ENCODE results near the gene NPAS2.

The NPAS2 gene

DNA sequence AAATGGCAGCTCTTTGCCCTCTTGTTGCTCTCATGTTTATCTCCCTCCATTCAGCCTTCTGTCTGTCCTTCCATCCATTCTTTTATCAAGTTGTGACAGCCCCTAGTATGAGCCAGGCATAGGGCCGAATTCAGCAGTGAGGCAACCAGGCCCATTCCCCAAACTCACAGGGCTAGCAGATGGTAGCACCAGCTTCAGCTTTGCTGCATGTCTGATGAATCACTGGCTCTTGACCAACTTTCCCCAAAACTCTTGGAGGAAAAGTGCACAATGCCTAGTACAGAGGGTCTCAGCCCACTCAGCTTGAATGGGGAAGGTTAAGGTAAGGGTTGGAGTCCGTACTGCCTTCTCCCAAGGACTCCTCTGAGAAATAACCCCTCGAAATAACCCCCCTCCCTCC lies 35.7 kb downstream of the NPAS2 start:
- Histone ChIP-seq H3K36me3 (replicated peaks; ENCODE audit: insufficient read depth, low read length) (no peaks in the 10 kb centered on the region), H3K27me3 (replicated peaks; ENCODE audit: insufficient read depth, low read length) (no peaks in the 10 kb centered on the region), H4K20me1 (ENCODE audit: insufficient read depth, low read length) (no peaks in the 10 kb centered on the region), H3K79me2 (ENCODE audit: low read length) (no peaks in the 10 kb centered on the region), H3K9me2 (replicated peaks; ENCODE audit: insufficient read depth, low read length) (no peaks in the 10 kb centered on the region), H3K27ac (ENCODE audit: low read length) (no peak overlapping the region), H3K9ac (ENCODE audit: low read length) (no peak overlapping the region), H3F3A (ENCODE audit: insufficient read depth, low read length) (no peaks in the 10 kb centered on the region), H3K9me3 (replicated peaks; ENCODE audit: insufficient read depth, low read length) (no peaks in the 10 kb centered on the region), H2AFZ (ENCODE audit: low read length) (no peak overlapping the region), H3K4me2 (ENCODE audit: low read depth, low read length) (no peak overlapping the region), H3K4me1 (ENCODE audit: low read length) (no peaks in the 10 kb centered on the region), H3K4me3 (ENCODE audit: low read length) (no peak overlapping the region)
- DNase-seq: no peak
- no peak for TF ChIP-seq EZH2phosphoT487 (IDR thresholded peaks at IDR 0.05; ENCODE audit: low read length)
- TF ChIP-seq EZH2 (optimal IDR thresholded peaks at IDR 0.05; ENCODE audit: low read depth, low read length): no peak
- TF ChIP-seq, protein P1, sequence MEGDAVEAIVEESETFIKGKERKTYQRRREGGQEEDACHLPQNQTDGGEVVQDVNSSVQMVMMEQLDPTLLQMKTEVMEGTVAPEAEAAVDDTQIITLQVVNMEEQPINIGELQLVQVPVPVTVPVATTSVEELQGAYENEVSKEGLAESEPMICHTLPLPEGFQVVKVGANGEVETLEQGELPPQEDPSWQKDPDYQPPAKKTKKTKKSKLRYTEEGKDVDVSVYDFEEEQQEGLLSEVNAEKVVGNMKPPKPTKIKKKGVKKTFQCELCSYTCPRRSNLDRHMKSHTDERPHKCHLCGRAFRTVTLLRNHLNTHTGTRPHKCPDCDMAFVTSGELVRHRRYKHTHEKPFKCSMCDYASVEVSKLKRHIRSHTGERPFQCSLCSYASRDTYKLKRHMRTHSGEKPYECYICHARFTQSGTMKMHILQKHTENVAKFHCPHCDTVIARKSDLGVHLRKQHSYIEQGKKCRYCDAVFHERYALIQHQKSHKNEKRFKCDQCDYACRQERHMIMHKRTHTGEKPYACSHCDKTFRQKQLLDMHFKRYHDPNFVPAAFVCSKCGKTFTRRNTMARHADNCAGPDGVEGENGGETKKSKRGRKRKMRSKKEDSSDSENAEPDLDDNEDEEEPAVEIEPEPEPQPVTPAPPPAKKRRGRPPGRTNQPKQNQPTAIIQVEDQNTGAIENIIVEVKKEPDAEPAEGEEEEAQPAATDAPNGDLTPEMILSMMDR (IDR thresholded peaks at IDR 0.05; ENCODE audit: low read length): no peak

DNA sequence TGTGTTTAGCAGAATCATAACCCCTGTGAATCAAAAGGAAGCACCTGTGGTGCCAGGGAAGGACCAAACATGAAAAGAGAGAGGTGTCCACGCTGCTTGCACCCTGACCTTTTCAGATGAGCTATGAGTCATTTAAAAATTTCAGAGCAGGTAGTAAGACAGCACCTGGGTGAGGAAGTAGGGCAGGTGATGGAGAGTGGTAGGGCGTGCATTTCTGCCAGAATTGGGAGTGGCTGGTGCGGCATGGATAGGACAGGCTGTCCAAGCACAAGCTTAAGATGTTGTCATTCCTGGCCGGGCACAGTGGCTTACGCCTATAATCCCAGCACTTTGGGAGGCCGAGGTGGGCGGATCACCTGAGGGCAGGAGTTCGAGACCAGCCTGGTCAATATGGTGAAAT lies 36.8 kb downstream of the NPAS2 start:
- H2AFZ ChIP-seq (ENCODE audit: low read length): no peak overlapping the region
- no peaks in the 10 kb centered on the region for H3K9me3 ChIP-seq (replicated peaks; ENCODE audit: insufficient read depth, low read length)
- H3K4me3 ChIP-seq (ENCODE audit: low read length): no peak overlapping the region
- H3F3A ChIP-seq (ENCODE audit: insufficient read depth, low read length): no peaks in the 10 kb centered on the region
- no peak overlapping the region for H3K9ac ChIP-seq (ENCODE audit: low read length)
- H3K27ac ChIP-seq (ENCODE audit: low read length): no peak overlapping the region
- H3K36me3 ChIP-seq (replicated peaks; ENCODE audit: insufficient read depth, low read length): no peaks in the 10 kb centered on the region
- no peaks in the 10 kb centered on the region for H3K79me2 ChIP-seq (ENCODE audit: low read length)
- no peaks in the 10 kb centered on the region for H4K20me1 ChIP-seq (ENCODE audit: insufficient read depth, low read length)
- H3K27me3 ChIP-seq (replicated peaks; ENCODE audit: insufficient read depth, low read length): no peaks in the 10 kb centered on the region
- no peak for DNase-seq
- H3K9me2 ChIP-seq (replicated peaks; ENCODE audit: insufficient read depth, low read length): no peaks in the 10 kb centered on the region
- no peak overlapping the region for H3K4me2 ChIP-seq (ENCODE audit: low read depth, low read length)
- TF ChIP-seq, protein P1 (IDR thresholded peaks at IDR 0.05; ENCODE audit: low read length): no peak
- H3K4me1 ChIP-seq (ENCODE audit: low read length): no peaks in the 10 kb centered on the region

DNA sequence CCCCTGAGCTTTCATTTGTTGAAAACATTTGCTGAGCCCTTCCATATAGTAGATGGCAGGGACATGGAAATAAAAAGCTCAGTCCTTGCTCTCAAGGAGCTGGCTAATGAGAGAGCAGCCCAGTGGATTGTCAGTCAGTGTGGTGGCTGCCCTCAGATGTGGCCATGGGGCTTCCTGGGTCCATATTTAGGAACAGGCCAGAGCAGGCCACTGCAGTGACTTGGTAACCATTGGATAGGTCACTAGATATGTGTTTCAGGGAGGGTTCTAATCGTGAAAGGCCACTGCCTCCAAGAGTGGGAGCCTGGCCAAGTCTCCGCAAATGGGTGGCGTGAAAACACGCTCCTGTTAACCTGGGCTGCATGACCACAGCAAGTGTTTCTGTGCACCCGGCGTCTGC lies 37.4 kb downstream of the NPAS2 start:
- Histone ChIP-seq H3K9ac (ENCODE audit: low read length) (no peak overlapping the region), H3K79me2 (ENCODE audit: low read length) (no peaks in the 10 kb centered on the region), H3K4me2 (ENCODE audit: low read depth, low read length) (no peak overlapping the region), H2AFZ (ENCODE audit: low read length) (no peak overlapping the region), H3K4me1 (ENCODE audit: low read length) (no peaks in the 10 kb centered on the region), H3F3A (ENCODE audit: insufficient read depth, low read length) (no peaks in the 10 kb centered on the region), H3K9me3 (replicated peaks; ENCODE audit: insufficient read depth, low read length) (no peaks in the 10 kb centered on the region), H3K4me3 (ENCODE audit: low read length) (no peak overlapping the region), H3K36me3 (replicated peaks; ENCODE audit: insufficient read depth, low read length) (no peaks in the 10 kb centered on the region), H3K27me3 (replicated peaks; ENCODE audit: insufficient read depth, low read length) (no peaks in the 10 kb centered on the region), H4K20me1 (ENCODE audit: insufficient read depth, low read length) (no peaks in the 10 kb centered on the region), H3K9me2 (replicated peaks; ENCODE audit: insufficient read depth, low read length) (no peaks in the 10 kb centered on the region), H3K27ac (ENCODE audit: low read length) (no peak overlapping the region)
- TF ChIP-seq EZH2 (optimal IDR thresholded peaks at IDR 0.05; ENCODE audit: low read depth, low read length) (no peak), EZH2phosphoT487 (IDR thresholded peaks at IDR 0.05; ENCODE audit: low read length) (no peak)
- TF ChIP-seq, protein P1 (IDR thresholded peaks at IDR 0.05; ENCODE audit: low read length): no peak
- DNase-seq: no peak

Measured in MM.1S (cell line).